ENCODE data around the gene KIR2DL1. TPM values are rescaled to one million over a fixed set of nuclear protein-coding genes. Genes with fewer than 3 reads are reported as not detected.
"Not testable (repeated sequence)": the region's sequence is repeated elsewhere in the genome, so short reads cannot be mapped to it uniquely, and the experiment has no call there.

The KIR2DL1 gene
- total and polyA plus RNA-seq, 2 of the 4 experiments (the other 2 are of a cell fraction), result not detected

DNA sequence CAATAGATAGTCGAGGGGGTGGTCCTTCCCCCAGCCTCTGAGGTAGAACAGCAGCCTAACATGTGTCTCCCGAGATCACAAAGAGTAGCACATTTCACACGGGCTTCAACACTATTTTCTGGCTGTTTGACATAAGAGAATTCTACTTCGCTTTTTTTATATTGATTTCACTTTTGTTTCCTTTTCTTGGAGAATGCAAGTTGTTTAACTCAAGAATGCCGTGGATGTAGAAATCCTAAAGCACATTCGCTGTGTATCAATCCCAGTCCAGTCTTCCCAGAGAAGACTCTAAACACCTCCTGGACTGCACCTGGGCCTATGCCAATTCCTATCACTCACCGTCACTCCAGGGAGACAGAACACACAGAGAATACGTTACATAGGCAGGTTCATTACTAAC is 58.5 kb downstream of the KIR2DL1 start:
- H3K14ac ChIP-seq (replicated peaks; ENCODE audit: low read depth, low read length); H3K36me3 ChIP-seq (ENCODE audit: control insufficient read depth, insufficient read depth, low read length); H2BK5ac ChIP-seq (ENCODE audit: low read depth, low read length, poor library complexity, severe bottlenecking); H3K79me1 ChIP-seq (ENCODE audit: low read depth in 1 of 2, low read length in 2 of 2); H4K8ac ChIP-seq (ENCODE audit: low read depth in 2 of 2, low read length in 2 of 2); H3K23ac ChIP-seq (ENCODE audit: low read depth, low read length); BruUV-seq (replicated peaks); intact Hi-C loops (cut with micrococcal nuclease); H3K27me3 ChIP-seq (ENCODE audit: control insufficient read depth, insufficient read depth, low read length); H3K27ac ChIP-seq (ENCODE audit: insufficient read depth, low read length); in situ Hi-C loops (cut with MboI; ENCODE audit: low sequenced_read_pairs); H2AK9ac ChIP-seq (replicated peaks; ENCODE audit: low read depth, low read length, poor library complexity); H2AFZ ChIP-seq (replicated peaks; ENCODE audit: low read length, poor library complexity); H3K9me1 ChIP-seq (ENCODE audit: insufficient read depth, low read length); DNase-seq; H4K91ac ChIP-seq (ENCODE audit: insufficient read depth, low read depth, low read length); H3K4ac ChIP-seq (ENCODE audit: low read depth, low read length); H2BK120ac ChIP-seq (ENCODE audit: low read depth, low read length); H4K5ac ChIP-seq (ENCODE audit: low read depth, low read length); ATAC-seq (ENCODE audit: low read depth); H3K56ac ChIP-seq (ENCODE audit: extremely low read depth, insufficient read depth, low read length); H3K18ac ChIP-seq (ENCODE audit: low read depth, low read length); H3K4me3 ChIP-seq (ENCODE audit: insufficient read depth, low read depth, low read length); H2BK20ac ChIP-seq (ENCODE audit: low read depth, low read length); H3K9me3 ChIP-seq (ENCODE audit: control insufficient read depth, insufficient read depth, low read length); H3K4me2 ChIP-seq (ENCODE audit: low read depth, low read length); H2BK15ac ChIP-seq (ENCODE audit: low read depth, low read length); POLR2A ChIA-PET (ENCODE audit: unreplicated experiment); H3K4me1 ChIP-seq (ENCODE audit: control insufficient read depth, insufficient read depth, low read length); H3K9ac ChIP-seq (ENCODE audit: low read depth, low read length); H2AK5ac ChIP-seq (ENCODE audit: low read depth, low read length); CTCF ChIA-PET; H4K20me1 ChIP-seq (ENCODE audit: insufficient read depth, low read length); dilution Hi-C loops (cut with HindIII; ENCODE audit: low sequenced_read_pairs, unreplicated experiment): not testable (repeated sequence)
- WGBS, 2 experiments (ENCODE audit: extremely low coverage in 2 of 2, insufficient read length in 1 of 2), result no CpG with 5 or more reads among the region's 8 CpGs

GRCh38 chr19:54832496-54832895 is 62.9 kb downstream of the KIR2DL1 start, which contains the start of gene KIR2DS4:
Gene KIR2DS4, plus strand, starts transcription at chr19:54832676.
- 72% methylated on average over 11 of the region's 14 CpGs; no CpG with 5 or more reads in 1 of the 2 experiments for WGBS, 2 experiments (ENCODE audit: extremely low coverage in 2 of 2, insufficient read length in 1 of 2)
- H3K18ac ChIP-seq (ENCODE audit: low read depth, low read length); H3K27me3 ChIP-seq (ENCODE audit: control insufficient read depth, insufficient read depth, low read length); H4K8ac ChIP-seq (ENCODE audit: low read depth in 2 of 2, low read length in 2 of 2); ATAC-seq (ENCODE audit: low read depth); H4K5ac ChIP-seq (ENCODE audit: low read depth, low read length); H3K27ac ChIP-seq (ENCODE audit: insufficient read depth, low read length); H3K36me3 ChIP-seq (ENCODE audit: control insufficient read depth, insufficient read depth, low read length); H2BK120ac ChIP-seq (ENCODE audit: low read depth, low read length); H2BK20ac ChIP-seq (ENCODE audit: low read depth, low read length); dilution Hi-C loops (cut with HindIII; ENCODE audit: low sequenced_read_pairs, unreplicated experiment); in situ Hi-C loops (cut with MboI; ENCODE audit: low sequenced_read_pairs); H3K4me2 ChIP-seq (ENCODE audit: low read depth, low read length); H2BK5ac ChIP-seq (ENCODE audit: low read depth, low read length, poor library complexity, severe bottlenecking); H2AK9ac ChIP-seq (replicated peaks; ENCODE audit: low read depth, low read length, poor library complexity); H3K56ac ChIP-seq (ENCODE audit: extremely low read depth, insufficient read depth, low read length); H2AFZ ChIP-seq (replicated peaks; ENCODE audit: low read length, poor library complexity); H3K79me1 ChIP-seq (ENCODE audit: low read depth in 1 of 2, low read length in 2 of 2); H3K4ac ChIP-seq (ENCODE audit: low read depth, low read length); DNase-seq; CTCF ChIA-PET; BruUV-seq (replicated peaks); H3K23ac ChIP-seq (ENCODE audit: low read depth, low read length); H3K9me3 ChIP-seq (ENCODE audit: control insufficient read depth, insufficient read depth, low read length); H2AK5ac ChIP-seq (ENCODE audit: low read depth, low read length); H3K9me1 ChIP-seq (ENCODE audit: insufficient read depth, low read length); POLR2A ChIA-PET (ENCODE audit: unreplicated experiment); H2BK15ac ChIP-seq (ENCODE audit: low read depth, low read length); intact Hi-C loops (cut with micrococcal nuclease); H3K9ac ChIP-seq (ENCODE audit: low read depth, low read length); H3K14ac ChIP-seq (replicated peaks; ENCODE audit: low read depth, low read length); H3K4me1 ChIP-seq (ENCODE audit: control insufficient read depth, insufficient read depth, low read length); H3K4me3 ChIP-seq (ENCODE audit: insufficient read depth, low read depth, low read length); H4K20me1 ChIP-seq (ENCODE audit: insufficient read depth, low read length); H4K91ac ChIP-seq (ENCODE audit: insufficient read depth, low read depth, low read length): not testable (repeated sequence)

All from IMR-90 (cell line).